GM19452 (cell line): Measurements from ENCODE around the gene ANO1.
"Not testable (repeated sequence)": the region's sequence is repeated elsewhere in the genome, so short reads cannot be mapped to it uniquely, and the experiment has no call there.

ENCODE experiments used
- ATAC-seq: cut with Tn5 transposase; IDR thresholded peaks from one replicate; pipeline ENCODE4 v1.9.1; 2021; ENCODE audit not compliant: unreplicated experiment

The ANO1 gene

GRCh38 chr11:70184396-70184795 is 106.3 kb downstream of the ANO1 start:
- no peak for ATAC-seq

- no peak for ATAC-seq
Observed at GRCh38 chr11:70185348-70186055, 107.4 kb downstream of the ANO1 start.

- ATAC-seq = no peak
Observed at GRCh38 chr11:70186420-70186819, 108.3 kb downstream of the ANO1 start.

- no peak for ATAC-seq
Observed at GRCh38 chr11:70186936-70187335, 108.8 kb downstream of the ANO1 start.

DNA sequence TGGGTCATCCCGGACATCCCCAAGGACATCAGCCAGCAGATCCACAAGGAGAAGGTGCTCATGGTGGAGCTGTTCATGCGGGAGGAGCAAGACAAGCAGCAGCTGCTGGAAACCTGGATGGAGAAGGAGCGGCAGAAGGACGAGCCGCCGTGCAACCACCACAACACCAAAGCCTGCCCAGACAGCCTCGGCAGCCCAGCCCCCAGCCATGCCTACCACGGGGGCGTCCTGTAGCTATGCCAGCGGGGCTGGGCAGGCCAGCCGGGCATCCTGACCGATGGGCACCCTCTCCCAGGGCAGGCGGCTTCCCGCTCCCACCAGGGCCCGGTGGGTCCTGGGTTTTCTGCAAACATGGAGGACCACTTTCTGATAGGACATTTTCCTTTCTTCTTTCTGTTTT is 109.7 kb downstream of the ANO1 start:
- no peak for ATAC-seq

DNA sequence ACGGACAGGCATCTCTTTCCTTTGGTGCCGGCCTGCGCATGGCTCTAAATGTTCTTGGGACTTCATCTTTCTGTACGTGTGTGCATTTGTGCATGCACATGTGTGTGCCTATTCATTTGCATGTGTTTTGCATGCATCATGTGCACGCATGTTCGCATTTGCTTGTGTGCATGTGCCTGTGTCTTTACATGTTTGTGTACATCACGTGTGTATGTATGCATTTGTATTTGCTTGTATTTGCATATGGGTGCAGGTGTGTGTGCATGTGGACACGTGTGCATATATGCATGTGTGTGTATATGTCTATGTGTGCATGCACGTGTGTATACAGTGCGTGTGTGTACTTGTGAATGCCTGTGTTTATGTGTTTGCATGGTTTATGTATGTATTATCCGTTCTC is 111.5 kb downstream of the ANO1 start:
- ATAC-seq = no peak

DNA sequence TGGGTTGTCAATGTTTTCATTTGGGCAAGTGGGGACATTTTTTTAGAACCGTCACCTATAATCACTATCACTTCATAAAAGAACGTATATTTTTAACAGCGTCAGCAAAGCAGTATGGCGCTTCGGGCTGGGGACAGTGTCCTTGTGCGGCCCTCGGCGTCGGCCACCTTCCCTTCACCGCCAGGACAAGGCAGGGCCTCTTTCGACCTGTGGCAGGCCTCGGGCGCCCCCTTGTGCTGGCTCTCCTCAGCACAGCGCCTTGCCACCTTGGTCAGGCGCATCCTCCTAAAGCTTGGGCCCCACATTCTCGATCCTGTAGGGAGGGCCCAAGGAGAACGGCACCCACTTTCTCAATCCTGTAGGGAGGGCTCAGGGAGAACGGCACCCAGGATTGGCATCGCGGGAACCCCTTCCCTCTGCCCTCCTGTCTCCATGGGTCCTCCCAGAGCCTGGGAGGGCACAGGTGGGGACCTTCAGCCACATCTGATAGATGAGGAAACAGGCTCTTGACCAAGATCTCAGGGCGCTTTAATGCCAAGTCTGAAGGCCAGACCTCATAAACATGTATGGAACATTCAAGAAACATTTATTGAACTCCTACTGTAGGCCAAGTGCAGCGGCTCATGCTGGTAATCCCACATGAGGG is 113.5 kb downstream of the ANO1 start:
- ATAC-seq = no peak

- no peak for ATAC-seq
Observed at GRCh38 chr11:70192666-70193410, 114.7 kb downstream of the ANO1 start.

DNA sequence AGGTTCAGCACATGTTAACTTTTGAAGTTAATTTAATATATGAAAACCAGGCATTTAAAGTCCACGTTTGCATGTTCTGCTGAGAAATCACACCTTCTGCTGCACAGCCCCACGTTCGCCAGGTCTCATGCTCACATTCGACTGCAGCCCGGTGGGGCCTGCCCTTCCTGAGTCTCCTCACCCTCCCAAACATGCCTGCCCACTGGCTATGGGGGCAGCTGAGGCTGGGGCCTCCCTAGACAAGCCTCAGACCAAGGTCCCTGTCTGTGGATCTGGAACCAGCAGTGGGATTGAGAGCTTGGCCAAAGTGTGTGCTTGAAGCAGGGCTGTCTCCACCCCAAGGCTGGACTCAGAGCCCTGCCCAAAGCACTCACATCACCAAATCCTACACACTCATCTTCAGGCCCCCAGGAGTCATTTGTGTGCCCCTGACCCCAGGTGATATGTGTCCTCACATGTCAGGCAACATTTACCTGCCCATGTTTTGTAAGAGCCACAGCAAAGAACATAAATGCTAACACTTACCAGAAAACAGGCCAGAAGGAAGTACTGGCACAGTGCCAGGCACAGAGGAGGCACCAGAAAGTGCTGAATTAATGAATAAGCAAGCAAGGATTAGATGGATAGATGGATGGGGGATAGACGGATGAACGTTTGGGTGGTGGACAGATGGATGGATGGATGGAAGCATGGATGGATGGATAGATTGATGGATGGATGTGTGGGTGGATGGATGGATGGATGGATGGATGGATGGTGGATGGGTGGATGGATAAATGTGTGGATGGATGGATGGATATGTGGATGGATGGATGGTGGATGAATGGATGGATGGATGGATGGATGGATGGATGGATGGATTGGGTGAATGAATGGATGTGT is 115.5 kb downstream of the ANO1 start:
- no peak for ATAC-seq

- ATAC-seq = no peak
Observed at GRCh38 chr11:70194792-70195791, 117.0 kb downstream of the ANO1 start.

DNA sequence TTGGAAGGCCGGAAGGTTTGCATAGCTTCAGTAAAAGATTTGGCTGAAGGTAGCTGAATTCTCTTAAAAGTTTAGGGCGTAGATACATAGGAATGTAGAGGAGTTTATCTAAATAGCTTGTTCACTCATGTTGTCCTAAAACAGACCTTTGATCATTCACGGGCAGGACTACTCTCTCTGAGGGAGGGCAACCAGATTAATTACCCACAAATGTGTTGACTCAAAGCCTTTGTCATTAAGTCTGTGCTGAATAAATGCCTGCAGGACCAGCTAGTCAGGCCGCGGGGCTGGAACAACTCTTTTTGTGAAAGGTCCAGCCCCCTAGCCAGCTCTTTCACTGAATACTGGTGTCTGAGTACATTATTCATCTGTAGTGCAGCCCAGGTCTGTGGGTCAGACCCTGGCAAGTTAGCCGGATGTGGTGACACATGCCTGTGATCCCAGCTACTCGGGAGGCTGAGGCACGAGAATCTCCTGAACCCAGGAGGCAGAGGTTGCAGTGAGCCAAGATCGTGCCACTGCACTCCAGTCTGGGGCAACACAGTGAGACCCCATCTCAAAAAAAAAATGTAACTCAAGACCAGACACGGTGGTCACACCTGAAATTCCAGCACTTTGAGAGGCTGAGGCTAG is 122.2 kb downstream of the ANO1 start:
- ATAC-seq = no peak

- not testable (repeated sequence) for ATAC-seq
Observed at GRCh38 chr11:70201047-70201446, 122.9 kb downstream of the ANO1 start.

DNA sequence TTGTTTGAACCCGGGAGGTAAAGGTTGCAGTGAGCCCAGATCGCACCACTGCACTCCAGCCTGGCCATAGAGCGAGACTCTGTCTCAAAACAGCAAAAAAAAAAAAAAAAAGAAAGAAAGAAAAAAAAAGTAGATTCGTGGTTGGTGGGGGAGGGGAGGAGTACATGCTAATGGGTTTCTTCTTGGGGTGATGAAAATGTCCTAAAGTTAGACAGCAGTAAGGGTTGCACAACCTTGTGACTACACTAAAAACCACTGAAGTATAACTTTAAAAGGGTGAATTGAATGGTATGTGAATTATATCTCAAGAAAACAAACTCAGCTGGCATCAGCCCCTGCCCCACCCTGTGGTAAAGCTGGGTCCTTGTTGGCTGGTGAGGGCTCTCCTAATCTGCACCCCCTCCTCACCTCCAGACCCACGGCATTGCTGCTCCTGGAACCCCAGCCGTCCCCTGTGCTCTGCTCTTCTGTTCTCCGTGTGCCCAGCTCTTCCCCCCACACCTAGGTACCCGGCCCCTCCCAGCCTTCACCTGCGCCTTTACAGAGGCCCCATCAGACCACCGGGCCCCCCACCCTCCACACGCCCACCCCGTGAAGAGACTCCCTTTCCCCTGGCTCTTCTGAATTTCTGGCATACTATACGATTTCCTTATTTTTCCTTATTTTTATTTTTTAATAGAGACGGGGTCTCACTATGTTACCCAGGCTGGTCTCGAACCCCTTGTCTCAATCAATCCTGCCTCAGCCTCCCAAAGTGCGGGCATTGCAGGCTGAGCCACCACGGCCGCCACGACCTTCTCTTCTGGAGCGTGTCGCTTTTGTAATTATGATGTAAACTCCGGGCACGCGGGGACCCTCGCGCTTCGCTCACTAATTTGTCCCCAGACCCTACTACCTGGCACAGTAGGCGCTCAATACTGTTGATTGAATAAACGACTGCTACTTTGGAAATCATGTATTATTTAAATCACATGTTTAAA is 124.1 kb downstream of the ANO1 start:
- ATAC-seq = no peak

- ATAC-seq = peak; percentile 83
Observed at GRCh38 chr11:70202920-70203750, 125.0 kb downstream of the ANO1 start, which contains the start of gene FADD. FADD (plus strand) TSS chr11:70203296; CDS start chr11:70203460, 164 bp downstream.

DNA sequence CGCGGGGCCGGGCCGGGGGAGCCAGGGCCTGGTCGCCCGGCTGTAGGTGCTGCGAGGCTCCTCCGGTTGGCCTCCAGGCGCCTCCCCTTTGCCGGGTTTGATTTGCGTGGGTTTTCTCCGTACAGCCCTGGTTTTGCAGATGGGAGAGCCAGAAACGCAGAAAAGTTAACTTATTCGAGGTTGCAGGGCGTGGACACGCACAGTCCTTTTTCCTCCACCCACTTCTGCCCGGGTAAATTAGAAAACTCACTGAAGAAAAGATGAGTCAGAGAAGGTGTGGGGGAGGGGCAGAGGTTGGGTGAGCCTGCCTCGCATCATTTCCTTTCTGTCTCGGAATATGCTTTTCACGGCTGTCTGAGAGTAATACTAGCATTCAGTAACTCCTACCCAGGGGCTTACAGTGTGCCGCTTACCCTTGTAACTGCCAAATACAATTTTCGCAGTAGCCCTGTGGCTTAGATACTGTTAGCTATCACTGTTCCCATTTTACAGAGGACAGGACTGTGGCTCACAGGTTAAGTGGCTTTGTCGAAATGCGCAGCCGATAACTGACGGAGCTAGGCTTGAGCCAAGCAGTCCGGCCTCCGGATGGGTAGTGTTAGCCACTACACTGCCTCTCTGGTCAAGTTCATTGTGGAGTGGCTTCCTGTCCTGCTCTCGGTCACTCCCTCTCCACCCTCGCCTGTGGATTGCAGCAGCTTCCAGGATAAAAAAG is 125.8 kb downstream of the ANO1 start:
- ATAC-seq = peak; percentile 39

DNA sequence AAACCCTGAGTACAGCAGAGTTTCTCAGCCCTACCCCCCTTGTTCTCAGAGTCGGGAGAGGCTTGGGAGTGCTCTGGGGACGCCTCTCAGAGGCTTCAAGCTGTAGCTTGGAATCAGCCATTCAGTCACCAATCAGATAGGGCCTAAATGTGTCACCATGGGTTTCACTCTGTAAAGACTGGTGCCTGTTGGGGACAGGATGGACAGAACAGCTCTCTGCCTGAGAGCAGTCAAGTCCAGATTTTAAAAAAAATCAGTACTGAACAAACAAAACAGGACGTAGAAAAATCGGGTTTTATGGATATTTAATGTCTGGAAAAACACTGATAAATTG is 126.3 kb downstream of the ANO1 start:
- no peak for ATAC-seq
